Uterus (tissue), 2 donors: ENCODE measurements around the gene SGIP1.

Experiments used
- CTCF ChIP-seq, 4 experiments: fragments of 200-600 bp in 2 of 4; fragments of 450-650 bp in 2 of 4; sonication (generic) in 2 of 4; IDR thresholded peaks; one replicate each; pipeline ENCODE4 v1.5.1; 2016 to 2019; ENCODE audit warnings: antibody characterized with exemption in 4 of 4, mild to moderate bottlenecking in 2 of 4, moderate library complexity in 1 of 4
- POLR2A ChIP-seq, 2 donors: fragments of 450-650 bp; IDR thresholded peaks; one replicate each; pipeline ENCODE4 v1.6.1; 2016; ENCODE audit warnings: antibody characterized with exemption in 2 of 2, mild to moderate bottlenecking in 1 of 2, moderate library complexity in 1 of 2

- TF ChIP-seq POLR2A (IDR thresholded peaks at IDR 0.05) (no peak), CTCF (IDR thresholded peaks at IDR 0.05) (no peak)
Observed at GRCh38 chr1:66576645-66577044, 42.7 kb downstream of the SGIP1 start.
